Upper lobe of left lung (tissue), 4 donors: Measurements from ENCODE around the gene NPTXR.
"Not testable (repeated sequence)": the region's sequence is repeated elsewhere in the genome, so short reads cannot be mapped to it uniquely, and the experiment has no call there.

ENCODE experiments used
- POLR2A ChIP-seq, 4 donors: fragments of 450-650 bp; IDR thresholded peaks; one replicate each; pipeline ENCODE4 v1.5.1; 2016 to 2017; ENCODE audit warnings: antibody characterized with exemption in 4 of 4, mild to moderate bottlenecking in 2 of 4
- POLR2AphosphoS5 ChIP-seq, 2 donors: sonication (generic); formaldehyde crosslinking; IDR thresholded peaks; one replicate each; pipeline ENCODE4 v1.5.1; 2017; ENCODE audit warnings: antibody characterized with exemption in 2 of 2
- TF ChIP-seq, protein P1 (sequence below), 6 experiments: fragments of 450-650 bp in 4 of 6; fragments of 200-600 bp in 2 of 6; sonication (generic) in 2 of 6; IDR thresholded peaks; one replicate each; pipeline ENCODE4 v1.5.1; 2016 to 2019; ENCODE audit warnings: antibody characterized with exemption in 6 of 6

DNA sequence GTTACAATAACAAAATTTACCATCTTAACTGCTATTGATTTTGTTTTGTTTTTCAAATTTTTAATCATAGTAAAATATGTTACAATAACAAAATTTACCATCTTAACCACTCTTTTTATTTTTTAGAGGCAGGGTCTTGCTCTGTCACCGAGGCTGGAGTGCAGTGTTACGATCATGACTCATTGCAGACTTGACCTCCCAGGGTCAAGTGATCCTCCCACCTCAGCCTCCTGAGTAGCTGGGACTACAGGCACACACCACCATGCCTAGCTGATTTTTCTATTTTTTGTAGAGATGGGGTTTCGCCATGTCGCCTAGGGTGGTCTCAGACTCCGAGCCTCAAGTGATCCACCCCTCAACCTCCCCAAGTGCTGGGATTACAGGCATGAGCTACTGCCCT, 10.1 kb upstream of the NPTXR start:
- TF ChIP-seq, protein P1, sequence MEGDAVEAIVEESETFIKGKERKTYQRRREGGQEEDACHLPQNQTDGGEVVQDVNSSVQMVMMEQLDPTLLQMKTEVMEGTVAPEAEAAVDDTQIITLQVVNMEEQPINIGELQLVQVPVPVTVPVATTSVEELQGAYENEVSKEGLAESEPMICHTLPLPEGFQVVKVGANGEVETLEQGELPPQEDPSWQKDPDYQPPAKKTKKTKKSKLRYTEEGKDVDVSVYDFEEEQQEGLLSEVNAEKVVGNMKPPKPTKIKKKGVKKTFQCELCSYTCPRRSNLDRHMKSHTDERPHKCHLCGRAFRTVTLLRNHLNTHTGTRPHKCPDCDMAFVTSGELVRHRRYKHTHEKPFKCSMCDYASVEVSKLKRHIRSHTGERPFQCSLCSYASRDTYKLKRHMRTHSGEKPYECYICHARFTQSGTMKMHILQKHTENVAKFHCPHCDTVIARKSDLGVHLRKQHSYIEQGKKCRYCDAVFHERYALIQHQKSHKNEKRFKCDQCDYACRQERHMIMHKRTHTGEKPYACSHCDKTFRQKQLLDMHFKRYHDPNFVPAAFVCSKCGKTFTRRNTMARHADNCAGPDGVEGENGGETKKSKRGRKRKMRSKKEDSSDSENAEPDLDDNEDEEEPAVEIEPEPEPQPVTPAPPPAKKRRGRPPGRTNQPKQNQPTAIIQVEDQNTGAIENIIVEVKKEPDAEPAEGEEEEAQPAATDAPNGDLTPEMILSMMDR (IDR thresholded peaks at IDR 0.05) = not testable (repeated sequence)
- TF ChIP-seq POLR2A, POLR2AphosphoS5 (IDR thresholded peaks at IDR 0.05): not testable (repeated sequence)
